ENCODE data around the gene IL1RAPL1. TPM values are rescaled to one million over a fixed set of nuclear protein-coding genes. Genes with fewer than 3 reads are reported as not detected.

The IL1RAPL1 gene
- total RNA-seq, 1 donor from 2014 or later = not detected

DNA sequence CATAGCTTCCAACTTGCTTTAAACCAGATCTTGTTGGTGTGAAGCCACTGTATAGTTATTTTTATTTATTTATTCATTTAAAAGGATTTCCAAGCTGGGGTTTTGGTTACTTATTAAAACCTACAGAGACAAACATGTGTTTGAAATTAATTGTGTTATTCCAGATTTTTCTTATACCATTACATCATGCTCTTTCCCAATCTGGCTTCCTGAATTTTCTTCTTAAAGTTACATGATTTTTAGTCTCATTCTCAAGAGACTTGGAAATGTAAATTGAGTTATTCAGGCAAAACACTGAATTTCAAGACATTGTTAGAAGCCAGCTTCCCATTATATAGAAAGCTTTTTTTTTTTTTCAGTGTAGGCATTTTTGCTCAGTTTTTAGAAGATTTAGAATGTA is 381.9 kb downstream of the IL1RAPL1 start:
- no peak for FAIRE-seq

DNA sequence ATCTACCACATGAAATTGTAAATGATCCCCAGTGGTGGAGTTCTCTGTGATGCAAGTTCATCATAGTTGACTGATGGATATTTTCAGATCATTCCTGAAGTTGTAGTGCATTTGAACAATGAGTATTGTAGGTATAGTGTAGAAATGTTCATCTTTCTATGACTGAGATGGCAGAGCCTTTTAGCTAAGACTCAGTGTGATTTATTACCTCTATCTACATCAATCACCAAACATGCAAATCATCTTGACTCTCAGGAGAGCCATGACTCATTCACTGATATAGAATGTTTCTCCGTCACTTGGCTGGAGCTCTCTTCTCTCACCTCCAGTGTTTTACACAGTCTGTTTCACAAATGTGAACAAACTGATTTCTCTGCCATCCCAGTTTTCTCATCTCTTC is 392.6 kb downstream of the IL1RAPL1 start:
- DNase-seq (ENCODE audit: low read depth) = no peak
- H3K27me3 ChIP-seq (ENCODE audit: control insufficient read depth, insufficient read depth, low read length) = no peaks in the 10 kb centered on the region
- TF ChIP-seq, protein P1, sequence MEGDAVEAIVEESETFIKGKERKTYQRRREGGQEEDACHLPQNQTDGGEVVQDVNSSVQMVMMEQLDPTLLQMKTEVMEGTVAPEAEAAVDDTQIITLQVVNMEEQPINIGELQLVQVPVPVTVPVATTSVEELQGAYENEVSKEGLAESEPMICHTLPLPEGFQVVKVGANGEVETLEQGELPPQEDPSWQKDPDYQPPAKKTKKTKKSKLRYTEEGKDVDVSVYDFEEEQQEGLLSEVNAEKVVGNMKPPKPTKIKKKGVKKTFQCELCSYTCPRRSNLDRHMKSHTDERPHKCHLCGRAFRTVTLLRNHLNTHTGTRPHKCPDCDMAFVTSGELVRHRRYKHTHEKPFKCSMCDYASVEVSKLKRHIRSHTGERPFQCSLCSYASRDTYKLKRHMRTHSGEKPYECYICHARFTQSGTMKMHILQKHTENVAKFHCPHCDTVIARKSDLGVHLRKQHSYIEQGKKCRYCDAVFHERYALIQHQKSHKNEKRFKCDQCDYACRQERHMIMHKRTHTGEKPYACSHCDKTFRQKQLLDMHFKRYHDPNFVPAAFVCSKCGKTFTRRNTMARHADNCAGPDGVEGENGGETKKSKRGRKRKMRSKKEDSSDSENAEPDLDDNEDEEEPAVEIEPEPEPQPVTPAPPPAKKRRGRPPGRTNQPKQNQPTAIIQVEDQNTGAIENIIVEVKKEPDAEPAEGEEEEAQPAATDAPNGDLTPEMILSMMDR (IDR thresholded peaks at IDR 0.05; ENCODE audit: insufficient read depth, low read length, severe bottlenecking) = no peak
- no peaks in the 10 kb centered on the region for H3K36me3 ChIP-seq (ENCODE audit: control insufficient read depth, insufficient read depth, low read length)
- no peak for FAIRE-seq
- H3K4me3 ChIP-seq (ENCODE audit: low read depth, low read length) = no peak overlapping the region

More for the DNA sequence above, 381.9 kb downstream of the IL1RAPL1 start:
- TF ChIP-seq, protein P1 (IDR thresholded peaks at IDR 0.05; ENCODE audit: insufficient read depth, low read length, severe bottlenecking) = no peak
- Histone ChIP-seq H3K36me3 (ENCODE audit: control insufficient read depth, insufficient read depth, low read length) (no peaks in the 10 kb centered on the region), H3K4me3 (ENCODE audit: low read depth, low read length) (no peak overlapping the region), H3K27me3 (ENCODE audit: control insufficient read depth, insufficient read depth, low read length) (no peaks in the 10 kb centered on the region)
- DNase-seq (ENCODE audit: low read depth) = no peak

DNA sequence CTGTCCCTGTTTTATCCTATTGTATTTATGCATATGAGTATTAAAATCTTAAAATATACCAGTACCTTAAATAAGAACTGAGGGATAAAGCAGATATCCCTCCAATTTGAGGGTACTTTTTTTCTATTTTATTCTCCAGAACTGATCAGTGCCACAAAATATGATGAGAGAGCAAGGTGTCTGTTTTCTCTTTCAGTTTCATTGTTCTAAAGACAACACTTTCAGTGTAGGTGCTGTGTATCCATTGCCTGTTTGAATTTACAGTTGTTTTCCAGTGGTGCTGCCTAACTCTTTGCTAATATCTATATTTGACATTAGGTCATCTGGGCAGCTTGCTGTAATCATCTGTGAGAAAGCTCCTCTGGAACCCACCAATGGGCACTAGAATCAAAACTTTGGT is 394.7 kb downstream of the IL1RAPL1 start:
- FAIRE-seq = no peak
- no peaks in the 10 kb centered on the region for H3K36me3 ChIP-seq (ENCODE audit: control insufficient read depth, insufficient read depth, low read length)
- TF ChIP-seq, protein P1 (IDR thresholded peaks at IDR 0.05; ENCODE audit: insufficient read depth, low read length, severe bottlenecking) = no peak
- H3K27me3 ChIP-seq (ENCODE audit: control insufficient read depth, insufficient read depth, low read length) = no peaks in the 10 kb centered on the region
- no peak for DNase-seq (ENCODE audit: low read depth)
- no peak overlapping the region for H3K4me3 ChIP-seq (ENCODE audit: low read depth, low read length)

DNA sequence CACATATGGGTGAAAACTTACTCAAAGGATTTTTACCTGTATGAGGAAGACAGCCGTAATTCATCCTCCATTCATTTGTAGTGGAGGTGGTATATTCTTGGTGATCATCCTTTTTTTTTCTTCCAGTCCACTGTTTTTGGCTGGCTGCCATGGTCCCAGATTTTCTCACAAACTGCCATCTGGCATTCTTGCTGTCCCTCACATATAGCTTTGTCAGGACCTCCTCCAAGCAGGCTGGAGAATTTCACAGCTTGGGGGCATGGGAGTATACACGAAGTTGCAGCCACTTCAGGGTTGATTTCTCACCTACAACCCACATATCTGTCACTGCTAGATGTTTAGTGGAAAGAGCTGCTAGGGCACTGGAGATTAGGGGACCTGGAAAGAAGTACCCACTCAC is 401.0 kb downstream of the IL1RAPL1 start:
- Histone ChIP-seq H3K36me3 (ENCODE audit: control insufficient read depth, insufficient read depth, low read length) (no peaks in the 10 kb centered on the region), H3K27me3 (ENCODE audit: control insufficient read depth, insufficient read depth, low read length) (no peaks in the 10 kb centered on the region), H3K4me3 (ENCODE audit: low read depth, low read length) (no peak overlapping the region)
- DNase-seq (ENCODE audit: low read depth) (no peak), FAIRE-seq (no peak)
- TF ChIP-seq, protein P1 (IDR thresholded peaks at IDR 0.05; ENCODE audit: insufficient read depth, low read length, severe bottlenecking) = no peak

DNA sequence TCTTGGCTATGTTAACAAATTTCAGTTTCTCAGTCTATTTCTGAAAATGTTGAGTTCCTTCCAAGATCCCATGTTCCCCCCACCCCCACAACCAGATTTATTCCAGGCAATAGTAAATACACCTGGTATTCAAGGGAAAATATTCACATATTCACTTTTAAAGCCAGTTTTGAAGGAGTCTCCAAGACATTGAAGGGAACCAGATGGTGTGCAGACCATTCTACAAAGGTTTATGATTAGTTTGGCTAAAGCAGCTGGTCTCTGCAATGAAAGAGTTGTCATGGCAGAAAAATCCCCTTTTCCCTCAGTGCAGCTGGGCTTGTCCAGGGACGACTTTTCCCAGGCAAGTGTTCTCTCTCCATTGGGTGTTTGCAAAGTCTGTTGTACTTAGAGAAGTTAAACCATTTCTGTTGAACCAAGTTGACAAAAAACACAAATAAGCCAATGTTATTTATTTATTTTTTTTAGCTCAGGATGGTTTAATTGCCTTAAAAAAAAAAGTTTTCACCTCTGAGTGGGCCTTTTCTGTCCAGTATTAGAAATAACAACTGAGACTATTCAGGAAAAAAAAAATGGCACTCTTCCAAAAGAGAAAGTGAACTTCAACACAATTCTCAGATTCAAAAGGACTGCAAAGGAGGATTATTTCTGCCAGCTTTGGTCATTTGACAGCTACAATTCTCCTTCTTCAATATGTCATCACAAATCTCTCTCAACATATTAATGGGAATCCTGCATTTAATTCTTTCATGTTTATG is 410.6 kb downstream of the IL1RAPL1 start:
- FAIRE-seq = no peak
- TF ChIP-seq, protein P1 (IDR thresholded peaks at IDR 0.05; ENCODE audit: insufficient read depth, low read length, severe bottlenecking) = no peak
- H3K4me3 ChIP-seq (ENCODE audit: low read depth, low read length) = no peak overlapping the region

More for the DNA sequence above, 410.6 kb downstream of the IL1RAPL1 start:
- no peak for DNase-seq (ENCODE audit: low read depth)
- Histone ChIP-seq H3K36me3 (ENCODE audit: control insufficient read depth, insufficient read depth, low read length) (no peaks in the 10 kb centered on the region), H3K27me3 (ENCODE audit: control insufficient read depth, insufficient read depth, low read length) (no peaks in the 10 kb centered on the region)

All from bronchial epithelial cell (primary cell).